Measurements from ENCODE around the gene FARS2.

FARS2 gene

DNA sequence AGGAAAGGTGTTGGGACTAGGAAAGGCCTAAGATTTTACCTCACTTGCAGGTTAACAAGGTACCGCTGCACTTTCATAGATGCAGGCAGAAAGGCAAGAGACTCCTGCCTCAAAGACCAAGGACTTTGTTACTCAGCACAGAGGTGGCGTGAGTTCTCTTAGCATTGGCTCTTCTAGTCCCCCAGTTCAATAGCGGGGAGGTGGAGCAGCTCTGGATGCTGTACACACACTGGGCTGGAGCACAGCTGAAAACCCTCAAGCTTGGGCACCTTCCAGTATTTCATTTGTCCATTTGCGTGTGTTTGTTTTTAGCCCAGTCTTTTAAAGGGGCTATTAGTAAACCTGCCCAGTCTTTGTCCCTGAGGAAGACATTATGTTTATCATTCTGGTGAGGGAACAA is 345.2 kb downstream of the FARS2 start:
- H3K4me3 ChIP-seq (ENCODE audit: low read depth, low read length): no peak overlapping the region
- TF ChIP-seq, protein P1, sequence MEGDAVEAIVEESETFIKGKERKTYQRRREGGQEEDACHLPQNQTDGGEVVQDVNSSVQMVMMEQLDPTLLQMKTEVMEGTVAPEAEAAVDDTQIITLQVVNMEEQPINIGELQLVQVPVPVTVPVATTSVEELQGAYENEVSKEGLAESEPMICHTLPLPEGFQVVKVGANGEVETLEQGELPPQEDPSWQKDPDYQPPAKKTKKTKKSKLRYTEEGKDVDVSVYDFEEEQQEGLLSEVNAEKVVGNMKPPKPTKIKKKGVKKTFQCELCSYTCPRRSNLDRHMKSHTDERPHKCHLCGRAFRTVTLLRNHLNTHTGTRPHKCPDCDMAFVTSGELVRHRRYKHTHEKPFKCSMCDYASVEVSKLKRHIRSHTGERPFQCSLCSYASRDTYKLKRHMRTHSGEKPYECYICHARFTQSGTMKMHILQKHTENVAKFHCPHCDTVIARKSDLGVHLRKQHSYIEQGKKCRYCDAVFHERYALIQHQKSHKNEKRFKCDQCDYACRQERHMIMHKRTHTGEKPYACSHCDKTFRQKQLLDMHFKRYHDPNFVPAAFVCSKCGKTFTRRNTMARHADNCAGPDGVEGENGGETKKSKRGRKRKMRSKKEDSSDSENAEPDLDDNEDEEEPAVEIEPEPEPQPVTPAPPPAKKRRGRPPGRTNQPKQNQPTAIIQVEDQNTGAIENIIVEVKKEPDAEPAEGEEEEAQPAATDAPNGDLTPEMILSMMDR (IDR thresholded peaks at IDR 0.05; ENCODE audit: control insufficient read depth, extremely low read depth, insufficient read depth): no peak
- DNase-seq (ENCODE audit: low read depth): no peak

DNA sequence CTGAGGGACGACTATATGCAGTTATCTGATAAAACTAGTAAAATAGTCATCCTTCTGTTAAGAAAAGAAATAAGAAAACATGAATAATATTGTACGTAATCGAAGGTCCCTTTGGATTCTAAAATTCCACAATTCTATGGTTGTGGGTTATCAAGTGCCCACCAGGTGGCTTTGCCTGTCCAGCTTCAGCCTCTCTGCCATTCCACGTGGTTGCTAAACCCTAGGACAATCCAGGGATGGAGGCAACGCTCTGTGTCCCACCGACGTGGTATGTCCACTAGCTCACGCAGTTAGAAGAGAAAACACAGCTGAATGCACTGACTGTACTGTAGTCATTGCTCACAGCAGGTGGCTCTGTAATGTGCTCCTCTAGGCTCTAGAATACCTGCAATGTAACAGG is 349.3 kb downstream of the FARS2 start:
- TF ChIP-seq, protein P1 (IDR thresholded peaks at IDR 0.05; ENCODE audit: control insufficient read depth, extremely low read depth, insufficient read depth): no peak
- H3K4me3 ChIP-seq (ENCODE audit: low read depth, low read length): no peak overlapping the region
- no peak for DNase-seq (ENCODE audit: low read depth)

DNA sequence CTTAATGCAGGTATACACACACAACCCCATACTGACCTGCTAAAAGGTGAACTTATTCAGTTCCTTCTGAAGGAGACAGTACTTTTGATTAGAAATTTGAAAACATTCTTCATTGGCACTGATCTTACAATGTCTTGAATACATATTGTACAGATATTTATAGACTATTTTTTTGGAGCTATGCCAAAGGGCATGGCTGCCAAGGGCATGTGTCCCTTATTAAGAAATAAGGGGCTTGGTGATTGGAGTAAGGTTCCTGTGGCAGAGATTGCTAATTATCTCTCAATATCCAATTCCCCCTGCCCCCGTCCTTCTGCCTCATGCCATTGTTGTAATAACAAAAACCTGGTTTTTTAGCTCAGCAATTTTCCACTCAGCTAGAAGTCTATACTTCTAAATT is 355.9 kb downstream of the FARS2 start:
- TF ChIP-seq, protein P1 (IDR thresholded peaks at IDR 0.05; ENCODE audit: control insufficient read depth, extremely low read depth, insufficient read depth): no peak
- no peak for DNase-seq (ENCODE audit: low read depth)
- no peak overlapping the region for H3K4me3 ChIP-seq (ENCODE audit: low read depth, low read length)

DNA sequence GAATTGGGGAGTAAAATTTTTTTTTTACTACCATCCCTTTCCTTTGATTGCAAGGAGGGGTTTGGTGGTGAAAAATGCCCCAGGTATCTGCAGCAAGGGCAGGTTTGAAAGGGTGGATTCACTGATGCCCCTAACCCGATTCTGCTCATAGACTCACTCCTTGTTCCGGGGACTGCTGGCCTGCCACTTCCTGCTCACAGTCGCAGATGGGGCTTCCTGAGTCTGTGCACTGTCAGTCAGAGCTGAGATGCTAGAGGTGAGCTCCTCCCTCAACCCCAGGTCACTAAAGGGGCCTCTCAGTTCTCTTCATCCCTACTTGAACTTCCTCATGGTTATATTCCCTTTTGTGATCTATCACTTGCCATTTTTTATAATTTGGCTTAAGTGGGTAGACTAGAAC is 357.9 kb downstream of the FARS2 start:
- H3K4me3 ChIP-seq (ENCODE audit: low read depth, low read length): no peak overlapping the region
- TF ChIP-seq, protein P1 (IDR thresholded peaks at IDR 0.05; ENCODE audit: control insufficient read depth, extremely low read depth, insufficient read depth): no peak
- DNase-seq (ENCODE audit: low read depth): no peak

DNA sequence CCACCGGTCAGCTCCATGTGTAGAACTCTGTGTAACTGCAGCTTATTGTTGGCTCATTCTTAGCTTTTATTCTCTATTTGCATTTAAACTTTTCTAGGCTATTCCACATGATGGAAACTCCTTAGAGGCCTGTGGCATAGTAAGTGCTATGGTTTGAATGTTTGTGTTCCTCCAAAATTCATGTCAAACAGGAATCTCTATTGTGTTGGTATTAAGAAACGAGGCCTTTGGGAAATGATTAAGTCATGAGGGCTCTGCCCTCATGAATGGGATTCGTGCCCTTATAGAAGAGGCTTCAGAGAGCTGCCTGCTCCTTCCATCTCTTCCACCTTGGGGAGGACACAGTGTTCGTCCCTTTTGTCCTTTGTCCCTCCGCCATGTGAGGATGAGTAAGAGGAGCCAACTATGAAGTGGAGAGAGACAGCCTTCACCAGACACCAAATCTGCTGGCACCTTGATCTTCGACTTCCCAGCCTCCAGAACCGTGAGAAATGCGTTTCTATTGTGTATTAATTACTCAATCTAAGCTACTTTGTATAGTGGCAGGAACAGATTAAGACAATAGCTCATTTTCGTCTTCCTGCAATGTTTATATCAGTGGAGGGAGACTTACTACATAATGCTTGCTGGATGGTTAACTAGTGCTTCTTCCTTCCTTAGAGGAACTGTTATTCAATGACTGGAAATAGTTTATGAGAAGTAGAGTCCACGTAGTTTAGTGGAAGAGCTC is 361.1 kb downstream of the FARS2 start:
- no peak overlapping the region for H3K4me3 ChIP-seq (ENCODE audit: low read depth, low read length)
- TF ChIP-seq, protein P1 (IDR thresholded peaks at IDR 0.05; ENCODE audit: control insufficient read depth, extremely low read depth, insufficient read depth): no peak
- no peak for DNase-seq (ENCODE audit: low read depth)

DNA sequence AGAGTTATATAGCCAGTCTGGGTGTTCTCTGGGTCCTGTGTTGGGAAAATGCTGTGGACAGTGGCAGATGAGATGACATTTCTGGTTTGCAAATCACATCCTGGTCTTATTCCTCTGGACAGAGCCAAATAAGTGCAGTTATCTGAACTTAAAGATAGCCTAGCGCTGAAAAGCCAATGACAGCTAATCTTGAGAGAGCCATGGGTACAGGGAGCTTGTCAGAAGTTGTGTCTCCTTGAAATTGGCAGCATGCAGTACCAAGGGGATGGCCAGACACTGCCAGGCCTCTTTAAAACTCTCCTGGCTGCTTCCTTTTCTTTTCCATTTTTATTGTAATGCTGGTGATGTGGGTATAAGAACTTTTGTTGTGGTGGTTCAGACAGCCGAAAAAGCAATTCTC is 362.5 kb downstream of the FARS2 start:
- no peak overlapping the region for H3K4me3 ChIP-seq (ENCODE audit: low read depth, low read length)
- no peak for DNase-seq (ENCODE audit: low read depth)
- TF ChIP-seq, protein P1 (IDR thresholded peaks at IDR 0.05; ENCODE audit: control insufficient read depth, extremely low read depth, insufficient read depth): no peak

DNA sequence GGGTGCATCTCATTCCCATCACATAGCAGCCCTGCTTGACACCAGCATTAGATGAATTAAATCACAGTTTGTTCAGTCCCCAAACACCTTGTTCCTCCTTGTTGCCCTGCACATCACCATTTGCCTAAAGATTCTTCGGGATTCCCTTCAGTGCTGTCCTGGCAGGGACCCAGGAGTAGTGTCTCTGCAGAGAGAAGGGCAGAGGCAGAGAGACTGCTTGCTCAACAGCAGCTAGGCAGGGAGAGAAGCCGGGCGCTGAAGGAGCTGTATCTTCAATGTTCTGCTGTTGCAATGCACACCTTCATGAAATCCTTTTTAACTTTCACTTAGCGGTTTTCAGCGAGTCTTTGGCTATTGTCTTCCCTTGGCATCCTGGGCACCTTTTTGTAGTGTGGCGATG is 362.9 kb downstream of the FARS2 start:
- H3K4me3 ChIP-seq (ENCODE audit: low read depth, low read length): no peak overlapping the region
- no peak for DNase-seq (ENCODE audit: low read depth)
- TF ChIP-seq, protein P1 (IDR thresholded peaks at IDR 0.05; ENCODE audit: control insufficient read depth, extremely low read depth, insufficient read depth): no peak
